Smooth muscle cell (in vitro differentiated cells): ENCODE measurements around the gene VAMP3. TPM values are rescaled to one million over a fixed set of nuclear protein-coding genes. Genes with fewer than 3 reads are reported as not detected.

Experiments
- DNase-seq: peaks from one replicate; lab custom pipeline; 2025; ENCODE audit not compliant: unreplicated experiment; lab: John Stamatoyannopoulos, UW
- H2AFZ ChIP-seq: fragments of 200-600 bp; sonication (generic); 2 replicates; pipeline ENCODE4 v1.6.0; 2016; ENCODE audit warnings: antibody characterized with exemption, low read depth, mild to moderate bottlenecking
- H3F3A ChIP-seq: fragments of 200-600 bp; sonication (generic); 2 replicates; pipeline ENCODE4 v1.6.0; 2017; ENCODE audit warnings: antibody characterized with exemption, low read depth
- H3K27ac ChIP-seq: fragments of 200-600 bp; sonication (generic); 2 replicates; pipeline ENCODE4 v1.5.1; 2016; ENCODE audit warnings: low read depth, mild to moderate bottlenecking
- H3K27me3 ChIP-seq: fragments of 200-600 bp; sonication (generic); 2 replicates; pipeline ENCODE4 v1.6.1; 2016; ENCODE audit warnings: low read depth, mild to moderate bottlenecking
- H3K36me3 ChIP-seq: fragments of 200-600 bp; sonication (generic); 2 replicates; pipeline ENCODE4 v1.5.1; 2016; ENCODE audit warnings: low read depth
- H3K4me1 ChIP-seq: fragments of 200-600 bp; sonication (generic); 2 replicates; pipeline ENCODE4 v1.5.1; 2016; ENCODE audit warnings: low read depth
- H3K4me2 ChIP-seq: fragments of 200-600 bp; sonication (generic); 2 replicates; pipeline ENCODE4 v1.6.0; 2016; ENCODE audit warnings: mild to moderate bottlenecking
- H3K4me3 ChIP-seq: fragments of 200-600 bp; sonication (generic); 2 replicates; pipeline ENCODE4 v1.5.1; 2016; ENCODE audit warnings: mild to moderate bottlenecking
- H3K79me2 ChIP-seq: fragments of 200-600 bp; sonication (generic); 2 replicates; pipeline ENCODE4 v1.6.0; 2016; ENCODE audit warnings: low read depth, mild to moderate bottlenecking
- H3K9ac ChIP-seq: fragments of 200-600 bp; sonication (generic); 2 replicates; pipeline ENCODE4 v1.6.0; 2016; ENCODE audit warnings: low read depth
- H3K9me3 ChIP-seq: fragments of 200-600 bp; sonication (generic); replicated peaks from 2 replicates; pipeline ENCODE4 v1.5.1; 2016; ENCODE audit warnings: low read depth
- H4K20me1 ChIP-seq: fragments of 200-600 bp; sonication (generic); 2 replicates; pipeline ENCODE4 v1.6.0; 2016; ENCODE audit warnings: low read depth
- WGBS: methylation state at CpG from one replicate; pipeline ENCODE4 v1.1.7; 2016; ENCODE audit warnings: low lambda C conversion rate; 5-methylcytosine and 5-hydroxymethylcytosine counted together
- polyA plus RNA-seq: library from polyadenylated mRNA; unstranded; fragments of >200 nt; fragmentation: Nextera tagmentation; extraction: Ambion mirVana; gene quantifications from 2 replicates; pipeline ENCODE4 v1.2.1, GENCODE V29; 2016
- total RNA-seq: library from RNA; depleted of rRNA; stranded (reverse); fragments of >200 nt; gene quantifications from 2 replicates; pipeline ENCODE4 v1.2.3, GENCODE V29; 2014
- TF ChIP-seq, protein P1 (sequence below): fragments of 200-600 bp; sonication (generic); IDR thresholded peaks from 2 replicates; pipeline ENCODE4 v1.5.1; 2017; ENCODE audit warnings: borderline replicate concordance, mild to moderate bottlenecking, antibody characterized with exemption; ENCODE audit not compliant: insufficient read depth, poor library complexity, severe bottlenecking

VAMP3 gene
- total and polyA plus RNA-seq, 2 experiments from 2014 or later = 97.4 to 146 TPM

DNA sequence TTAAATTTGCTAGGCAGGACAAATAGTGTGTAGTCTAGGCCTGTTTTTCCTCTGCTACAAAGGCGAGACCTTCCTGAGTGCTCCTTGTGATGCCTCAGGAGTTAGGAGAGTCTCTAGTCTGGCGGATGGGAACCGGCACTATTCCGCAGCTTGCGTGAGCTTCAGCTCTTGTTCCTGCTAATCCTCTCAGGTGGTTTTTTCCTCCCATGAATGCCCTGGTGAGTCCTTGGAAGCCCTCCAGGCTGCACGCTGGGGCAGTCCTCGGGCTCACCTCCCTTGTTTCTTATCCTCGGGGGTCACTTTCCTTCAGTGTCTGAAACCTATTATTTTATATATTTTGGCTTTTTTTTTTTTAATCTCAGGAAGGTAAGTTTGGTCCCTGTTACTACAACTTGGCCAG lies 53.6 kb downstream of the VAMP3 start:
- Histone ChIP-seq H3K4me2 (no peak overlapping the region), H2AFZ (no peak overlapping the region), H3K27me3 (no peaks in the 10 kb centered on the region), H3K36me3 (no peaks in the 10 kb centered on the region), H3K4me3 (no peak overlapping the region), H3K27ac (no peak overlapping the region), H3K79me2 (no peaks in the 10 kb centered on the region), H3K9ac (no peak overlapping the region), H3F3A (no peaks in the 10 kb centered on the region), H4K20me1 (no peaks in the 10 kb centered on the region), H3K4me1 (no peaks in the 10 kb centered on the region), H3K9me3 (no peaks in the 10 kb centered on the region)
- 97% methylated on average over 8 of the region's 8 CpGs for WGBS
- TF ChIP-seq, protein P1, sequence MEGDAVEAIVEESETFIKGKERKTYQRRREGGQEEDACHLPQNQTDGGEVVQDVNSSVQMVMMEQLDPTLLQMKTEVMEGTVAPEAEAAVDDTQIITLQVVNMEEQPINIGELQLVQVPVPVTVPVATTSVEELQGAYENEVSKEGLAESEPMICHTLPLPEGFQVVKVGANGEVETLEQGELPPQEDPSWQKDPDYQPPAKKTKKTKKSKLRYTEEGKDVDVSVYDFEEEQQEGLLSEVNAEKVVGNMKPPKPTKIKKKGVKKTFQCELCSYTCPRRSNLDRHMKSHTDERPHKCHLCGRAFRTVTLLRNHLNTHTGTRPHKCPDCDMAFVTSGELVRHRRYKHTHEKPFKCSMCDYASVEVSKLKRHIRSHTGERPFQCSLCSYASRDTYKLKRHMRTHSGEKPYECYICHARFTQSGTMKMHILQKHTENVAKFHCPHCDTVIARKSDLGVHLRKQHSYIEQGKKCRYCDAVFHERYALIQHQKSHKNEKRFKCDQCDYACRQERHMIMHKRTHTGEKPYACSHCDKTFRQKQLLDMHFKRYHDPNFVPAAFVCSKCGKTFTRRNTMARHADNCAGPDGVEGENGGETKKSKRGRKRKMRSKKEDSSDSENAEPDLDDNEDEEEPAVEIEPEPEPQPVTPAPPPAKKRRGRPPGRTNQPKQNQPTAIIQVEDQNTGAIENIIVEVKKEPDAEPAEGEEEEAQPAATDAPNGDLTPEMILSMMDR = no peak
- no peak for DNase-seq

DNA sequence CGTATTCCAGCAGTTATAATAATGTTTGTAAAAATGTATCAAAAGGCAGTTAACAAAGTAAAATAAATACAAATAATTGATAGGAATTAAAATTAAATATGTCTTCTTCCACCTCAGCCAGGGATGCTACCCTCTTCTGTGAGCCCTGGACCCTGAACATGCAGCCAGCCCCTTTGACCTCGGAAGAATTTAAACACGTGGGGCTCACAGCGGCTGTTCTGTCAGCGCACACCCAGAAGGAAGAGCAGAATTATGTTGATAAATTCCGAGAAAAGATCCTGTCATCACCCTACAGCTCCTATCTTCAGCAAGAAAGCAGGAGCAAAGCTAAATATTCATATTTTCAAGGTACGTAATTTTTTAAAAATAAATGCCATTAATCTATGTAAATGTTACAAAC lies 55.3 kb downstream of the VAMP3 start:
- H3K27me3 ChIP-seq = no peaks in the 10 kb centered on the region
- WGBS = 95% methylated on average over 7 of the region's 7 CpGs

DNA sequence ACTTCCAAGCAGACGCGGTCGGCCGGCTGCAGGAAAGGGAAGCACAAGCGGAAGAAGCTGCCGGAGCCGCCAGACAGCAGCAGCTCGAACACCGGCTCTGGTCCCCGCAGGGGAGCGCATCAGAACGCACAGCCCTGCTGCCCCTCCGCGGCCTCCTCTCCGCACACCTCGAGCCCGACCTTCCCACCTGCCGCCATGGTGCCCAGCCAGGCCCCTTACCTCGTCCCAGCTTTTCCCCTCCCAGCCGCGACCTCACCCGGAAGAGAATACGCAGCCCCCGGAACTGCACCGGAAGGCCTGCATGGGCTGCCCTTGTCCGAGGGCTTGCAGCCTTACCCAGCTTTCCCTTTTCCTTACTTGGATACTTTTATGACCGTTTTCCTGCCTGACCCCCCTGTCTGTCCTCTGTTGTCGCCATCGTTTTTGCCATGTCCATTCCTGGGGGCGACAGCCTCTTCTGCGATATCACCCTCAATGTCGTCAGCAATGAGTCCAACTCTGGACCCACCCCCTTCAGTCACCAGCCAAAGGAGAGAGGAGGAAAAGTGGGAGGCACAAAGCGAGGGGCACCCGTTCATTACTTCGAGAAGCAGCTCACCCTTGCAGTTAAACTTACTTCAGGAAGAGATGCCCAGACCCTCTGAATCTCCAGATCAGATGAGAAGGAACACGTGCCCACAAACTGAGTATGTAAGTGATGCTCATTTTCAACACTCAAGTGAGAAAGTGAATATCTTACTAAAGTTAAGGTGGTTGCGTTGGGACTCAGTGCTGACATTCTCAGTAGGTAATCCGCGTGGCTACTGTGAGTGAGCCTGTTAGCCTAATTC lies 56.2 kb downstream of the VAMP3 start:
- no peaks in the 10 kb centered on the region for H3K4me1 ChIP-seq
- H3K9ac ChIP-seq = no peak overlapping the region
- H2AFZ ChIP-seq = no peak overlapping the region
- no peaks in the 10 kb centered on the region for H3K79me2 ChIP-seq
- no peaks in the 10 kb centered on the region for H3K27me3 ChIP-seq
- no peaks in the 10 kb centered on the region for H3K36me3 ChIP-seq
- no peak overlapping the region for H3K27ac ChIP-seq
- 96% methylated on average over 39 of the region's 39 CpGs for WGBS
- H4K20me1 ChIP-seq = no peaks in the 10 kb centered on the region
- DNase-seq = no peak
- TF ChIP-seq, protein P1 = no peak
- H3K4me2 ChIP-seq = no peak overlapping the region
- H3K4me3 ChIP-seq = no peak overlapping the region
- H3F3A ChIP-seq = no peaks in the 10 kb centered on the region
- no peaks in the 10 kb centered on the region for H3K9me3 ChIP-seq

More for the DNA sequence above, 55.3 kb downstream of the VAMP3 start:
- Histone ChIP-seq H3K36me3 (no peaks in the 10 kb centered on the region), H3F3A (no peaks in the 10 kb centered on the region), H3K4me1 (no peaks in the 10 kb centered on the region), H3K9ac (no peak overlapping the region), H4K20me1 (no peaks in the 10 kb centered on the region), H3K27ac (no peak overlapping the region), H3K9me3 (no peaks in the 10 kb centered on the region), H2AFZ (no peak overlapping the region), H3K4me3 (no peak overlapping the region), H3K79me2 (no peaks in the 10 kb centered on the region), H3K4me2 (no peak overlapping the region)
- TF ChIP-seq, protein P1 = no peak
- DNase-seq = no peak

Other genes with a start within 250 kb of the VAMP3 start
- 13.2 and 15.5 TPM in 2 replicates for gene PER3, start 13.0 kb downstream of the VAMP3 start, total RNA-seq
- gene PER3, start 13.0 kb downstream of the VAMP3 start, polyA plus RNA-seq = 5.9 and 8.7 TPM in 2 replicates
- not detected in 2 replicates for gene UTS2, start 81.8 kb downstream of the VAMP3 start, total RNA-seq
- gene UTS2, start 81.8 kb downstream of the VAMP3 start, polyA plus RNA-seq = not detected in 2 replicates
- gene TNFRSF9, start 169.5 kb downstream of the VAMP3 start, total RNA-seq = 0.09 TPM in 2 replicates
- 0.45 and 0.59 TPM in 2 replicates for gene TNFRSF9, start 169.5 kb downstream of the VAMP3 start, polyA plus RNA-seq
- gene PARK7, start 190.4 kb downstream of the VAMP3 start, total RNA-seq = 177 and 179 TPM in 2 replicates
- 434 and 461 TPM in 2 replicates for gene PARK7, start 190.4 kb downstream of the VAMP3 start, polyA plus RNA-seq